ENCODE results near the gene PIGC.

Gene PIGC

DNA sequence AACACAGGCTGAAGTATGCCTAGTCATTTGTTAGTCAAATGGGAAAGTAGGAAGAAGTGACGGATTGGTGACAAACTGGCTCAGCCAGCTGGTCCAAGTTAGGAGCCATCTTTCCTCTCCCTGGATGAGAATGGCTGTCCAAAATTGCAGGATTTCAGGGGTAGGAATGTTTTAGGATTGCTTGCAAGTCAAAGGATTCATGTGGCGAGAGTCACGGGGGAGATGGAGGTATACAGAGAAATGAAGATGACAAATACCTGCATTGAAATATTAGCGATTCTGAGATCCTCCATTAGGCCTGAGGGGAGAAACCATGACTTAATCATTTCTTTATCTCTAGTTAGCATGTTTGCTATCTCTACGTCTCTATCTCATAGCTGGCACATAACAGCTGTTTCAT, 41.8 kb upstream of the PIGC start:
- ChIA-PET CTCF (interaction anchor here (0.7 kb wide), 1 partner anchor 233 kb away, joined by 4 read pairs; no protein-coding TSS in a partner anchor), POLR2A (ENCODE audit: low non-redundant PET) (no interaction called here)
- no peak overlapping the region for H3K27ac ChIP-seq
- no peak for DNase-seq (ENCODE audit: low spot score)
- TF ChIP-seq, protein P1, sequence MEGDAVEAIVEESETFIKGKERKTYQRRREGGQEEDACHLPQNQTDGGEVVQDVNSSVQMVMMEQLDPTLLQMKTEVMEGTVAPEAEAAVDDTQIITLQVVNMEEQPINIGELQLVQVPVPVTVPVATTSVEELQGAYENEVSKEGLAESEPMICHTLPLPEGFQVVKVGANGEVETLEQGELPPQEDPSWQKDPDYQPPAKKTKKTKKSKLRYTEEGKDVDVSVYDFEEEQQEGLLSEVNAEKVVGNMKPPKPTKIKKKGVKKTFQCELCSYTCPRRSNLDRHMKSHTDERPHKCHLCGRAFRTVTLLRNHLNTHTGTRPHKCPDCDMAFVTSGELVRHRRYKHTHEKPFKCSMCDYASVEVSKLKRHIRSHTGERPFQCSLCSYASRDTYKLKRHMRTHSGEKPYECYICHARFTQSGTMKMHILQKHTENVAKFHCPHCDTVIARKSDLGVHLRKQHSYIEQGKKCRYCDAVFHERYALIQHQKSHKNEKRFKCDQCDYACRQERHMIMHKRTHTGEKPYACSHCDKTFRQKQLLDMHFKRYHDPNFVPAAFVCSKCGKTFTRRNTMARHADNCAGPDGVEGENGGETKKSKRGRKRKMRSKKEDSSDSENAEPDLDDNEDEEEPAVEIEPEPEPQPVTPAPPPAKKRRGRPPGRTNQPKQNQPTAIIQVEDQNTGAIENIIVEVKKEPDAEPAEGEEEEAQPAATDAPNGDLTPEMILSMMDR (conservative IDR thresholded peaks at IDR 0.05; ENCODE audit: low read depth): no peak

DNA sequence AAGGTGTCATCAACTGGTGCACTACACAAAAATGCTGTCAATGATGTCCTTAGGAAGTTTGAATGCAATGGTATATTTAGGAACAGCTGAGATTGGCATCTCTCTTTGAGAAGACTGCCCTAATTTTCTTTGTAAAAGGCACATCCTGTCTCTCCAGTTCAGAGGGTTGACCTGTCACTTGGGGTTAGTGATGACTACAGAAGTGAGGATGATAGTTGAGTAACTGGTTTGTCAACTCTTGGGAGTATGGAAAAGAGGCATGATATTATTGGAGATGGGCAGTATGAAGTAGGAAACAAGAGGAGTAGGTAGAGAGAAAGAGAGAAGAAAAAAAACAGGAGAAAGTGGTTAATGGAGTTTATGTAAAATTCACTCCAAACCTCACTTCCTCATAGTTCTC, 40.4 kb upstream of the PIGC start:
- CTCF ChIA-PET: no interaction called here
- POLR2A ChIA-PET (ENCODE audit: low non-redundant PET): no interaction called here
- DNase-seq (ENCODE audit: low spot score): peak; percentile 46
- TF ChIP-seq, protein P1 (conservative IDR thresholded peaks at IDR 0.05; ENCODE audit: low read depth): no peak
- no peak overlapping the region for H3K27ac ChIP-seq

DNA sequence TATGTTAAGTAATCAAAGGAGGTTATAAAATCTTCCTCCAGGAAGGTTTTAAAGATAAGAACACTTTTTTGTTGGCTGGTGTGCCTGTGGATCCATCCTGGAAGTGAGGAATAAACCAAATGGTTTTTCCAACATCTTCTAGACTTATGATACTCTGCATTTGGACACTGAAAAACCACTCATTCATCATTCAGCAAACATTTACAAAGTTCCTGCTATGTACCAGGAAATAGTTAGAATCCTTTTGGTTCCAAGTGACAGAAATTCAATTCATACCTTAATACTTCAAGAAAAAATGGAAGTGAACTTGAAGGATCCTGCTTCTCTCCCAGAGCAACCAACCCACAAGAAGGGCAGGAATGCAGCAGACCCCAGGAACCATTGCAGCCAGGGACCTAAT, 39.6 kb upstream of the PIGC start:
- POLR2A ChIA-PET (ENCODE audit: low non-redundant PET): no interaction called here
- TF ChIP-seq, protein P1 (conservative IDR thresholded peaks at IDR 0.05; ENCODE audit: low read depth): no peak
- no peak overlapping the region for H3K27ac ChIP-seq
- DNase-seq (ENCODE audit: low spot score): no peak
- CTCF ChIA-PET: no interaction called here

DNA sequence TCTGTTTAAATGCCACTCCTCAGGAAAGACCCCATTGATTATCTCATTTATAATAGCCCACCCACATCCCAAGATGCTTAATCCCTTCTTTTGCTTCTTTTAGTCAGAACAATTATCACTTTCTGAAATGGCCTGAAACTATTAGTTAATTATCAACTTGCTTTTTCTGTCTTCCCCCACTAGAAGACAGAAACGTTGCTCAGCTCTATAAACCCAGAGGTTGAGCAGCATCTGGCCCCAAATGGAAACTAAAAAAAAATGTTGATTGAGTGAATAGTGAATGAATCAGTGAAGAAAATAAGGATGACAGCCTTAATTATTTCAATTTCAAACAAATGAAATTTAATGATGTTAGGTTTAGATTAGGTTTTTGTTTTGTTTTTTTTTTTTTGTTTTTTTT, 38.2 kb upstream of the PIGC start:
- no peak overlapping the region for H3K27ac ChIP-seq
- CTCF ChIA-PET: interaction anchor here (0.6 kb wide), 1 partner anchor 21 kb away, joined by 11 read pairs; no protein-coding TSS in a partner anchor
- TF ChIP-seq, protein P1 (conservative IDR thresholded peaks at IDR 0.05; ENCODE audit: low read depth): no peak
- no peak for DNase-seq (ENCODE audit: low spot score)
- POLR2A ChIA-PET (ENCODE audit: low non-redundant PET): no interaction called here

DNA sequence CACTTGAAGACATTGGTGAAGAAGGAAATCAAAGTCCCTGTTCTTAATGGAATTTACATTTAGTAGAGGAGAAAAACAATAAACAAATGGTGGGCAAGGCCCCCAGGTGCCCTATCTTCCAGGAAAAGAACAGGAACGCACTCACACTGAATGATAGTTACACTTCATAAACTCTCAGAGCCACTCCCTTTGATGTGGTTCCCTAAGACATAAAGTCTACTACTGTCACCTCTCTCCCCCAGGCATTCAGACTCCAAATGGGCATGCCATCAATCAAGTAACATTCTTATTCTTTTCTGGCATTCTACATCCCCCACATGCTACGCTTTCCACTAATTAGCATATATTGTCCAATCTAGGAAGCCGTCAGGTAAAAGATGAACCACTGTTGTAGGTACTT, 36.6 kb upstream of the PIGC start:
- DNase-seq (ENCODE audit: low spot score): no peak
- H3K27ac ChIP-seq: no peak overlapping the region
- CTCF ChIA-PET: no interaction called here
- POLR2A ChIA-PET (ENCODE audit: low non-redundant PET): no interaction called here
- TF ChIP-seq, protein P1 (conservative IDR thresholded peaks at IDR 0.05; ENCODE audit: low read depth): no peak

DNA sequence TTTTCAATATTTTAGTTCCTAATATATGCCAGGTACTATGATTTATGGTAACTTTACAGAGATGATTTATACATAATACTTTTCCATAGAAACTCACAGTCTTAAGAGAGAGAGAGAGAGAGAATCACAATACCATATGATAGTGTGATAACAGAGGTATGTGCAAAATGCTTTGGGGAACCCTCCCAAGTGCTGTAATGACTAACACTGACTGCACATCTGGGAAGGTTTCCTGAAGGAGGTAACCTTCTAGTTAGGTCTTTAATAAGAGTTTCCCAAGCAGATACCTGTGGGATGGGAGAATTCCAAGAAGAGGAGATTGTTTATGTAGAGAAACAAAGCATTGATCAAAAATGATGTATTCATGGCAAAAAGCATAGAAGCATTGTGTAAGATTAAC, 34.6 kb upstream of the PIGC start:
- POLR2A ChIA-PET (ENCODE audit: low non-redundant PET): no interaction called here

More for the DNA sequence above, 34.6 kb upstream of the PIGC start:
- CTCF ChIA-PET: no interaction called here
- TF ChIP-seq, protein P1 (conservative IDR thresholded peaks at IDR 0.05; ENCODE audit: low read depth): no peak
- no peak for DNase-seq (ENCODE audit: low spot score)
- no peak overlapping the region for H3K27ac ChIP-seq
